ENCODE data around the gene BUB1.

DNA sequence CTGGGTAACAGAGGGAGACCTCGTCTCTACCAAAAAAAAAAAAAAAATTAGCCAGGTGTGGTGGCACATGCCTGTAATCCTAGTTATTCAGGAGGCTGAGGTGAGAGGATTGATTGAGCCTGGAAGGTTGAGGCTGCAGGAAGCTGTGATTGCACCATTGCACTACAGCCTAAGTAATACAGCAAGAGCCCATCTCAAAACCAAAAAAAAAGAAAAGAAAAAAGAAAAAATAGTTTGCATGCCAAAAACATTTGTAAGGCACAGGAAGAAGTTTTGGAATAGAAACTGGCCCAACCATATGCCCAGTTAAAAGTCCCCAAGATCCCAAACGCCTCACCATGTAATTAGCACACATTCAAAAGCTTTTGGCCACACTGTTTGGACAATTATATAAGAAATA lies 41.1 kb upstream of the BUB1 start:
- TF ChIP-seq, protein P1, sequence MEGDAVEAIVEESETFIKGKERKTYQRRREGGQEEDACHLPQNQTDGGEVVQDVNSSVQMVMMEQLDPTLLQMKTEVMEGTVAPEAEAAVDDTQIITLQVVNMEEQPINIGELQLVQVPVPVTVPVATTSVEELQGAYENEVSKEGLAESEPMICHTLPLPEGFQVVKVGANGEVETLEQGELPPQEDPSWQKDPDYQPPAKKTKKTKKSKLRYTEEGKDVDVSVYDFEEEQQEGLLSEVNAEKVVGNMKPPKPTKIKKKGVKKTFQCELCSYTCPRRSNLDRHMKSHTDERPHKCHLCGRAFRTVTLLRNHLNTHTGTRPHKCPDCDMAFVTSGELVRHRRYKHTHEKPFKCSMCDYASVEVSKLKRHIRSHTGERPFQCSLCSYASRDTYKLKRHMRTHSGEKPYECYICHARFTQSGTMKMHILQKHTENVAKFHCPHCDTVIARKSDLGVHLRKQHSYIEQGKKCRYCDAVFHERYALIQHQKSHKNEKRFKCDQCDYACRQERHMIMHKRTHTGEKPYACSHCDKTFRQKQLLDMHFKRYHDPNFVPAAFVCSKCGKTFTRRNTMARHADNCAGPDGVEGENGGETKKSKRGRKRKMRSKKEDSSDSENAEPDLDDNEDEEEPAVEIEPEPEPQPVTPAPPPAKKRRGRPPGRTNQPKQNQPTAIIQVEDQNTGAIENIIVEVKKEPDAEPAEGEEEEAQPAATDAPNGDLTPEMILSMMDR (conservative IDR thresholded peaks at IDR 0.05; ENCODE audit: low read length), result no peak
- no peak for TF ChIP-seq EZH2phosphoT487 (IDR thresholded peaks at IDR 0.05; ENCODE audit: borderline replicate concordance, low read depth, low read length)
